ENCODE results near the gene MYO1B.

MYO1B gene

DNA sequence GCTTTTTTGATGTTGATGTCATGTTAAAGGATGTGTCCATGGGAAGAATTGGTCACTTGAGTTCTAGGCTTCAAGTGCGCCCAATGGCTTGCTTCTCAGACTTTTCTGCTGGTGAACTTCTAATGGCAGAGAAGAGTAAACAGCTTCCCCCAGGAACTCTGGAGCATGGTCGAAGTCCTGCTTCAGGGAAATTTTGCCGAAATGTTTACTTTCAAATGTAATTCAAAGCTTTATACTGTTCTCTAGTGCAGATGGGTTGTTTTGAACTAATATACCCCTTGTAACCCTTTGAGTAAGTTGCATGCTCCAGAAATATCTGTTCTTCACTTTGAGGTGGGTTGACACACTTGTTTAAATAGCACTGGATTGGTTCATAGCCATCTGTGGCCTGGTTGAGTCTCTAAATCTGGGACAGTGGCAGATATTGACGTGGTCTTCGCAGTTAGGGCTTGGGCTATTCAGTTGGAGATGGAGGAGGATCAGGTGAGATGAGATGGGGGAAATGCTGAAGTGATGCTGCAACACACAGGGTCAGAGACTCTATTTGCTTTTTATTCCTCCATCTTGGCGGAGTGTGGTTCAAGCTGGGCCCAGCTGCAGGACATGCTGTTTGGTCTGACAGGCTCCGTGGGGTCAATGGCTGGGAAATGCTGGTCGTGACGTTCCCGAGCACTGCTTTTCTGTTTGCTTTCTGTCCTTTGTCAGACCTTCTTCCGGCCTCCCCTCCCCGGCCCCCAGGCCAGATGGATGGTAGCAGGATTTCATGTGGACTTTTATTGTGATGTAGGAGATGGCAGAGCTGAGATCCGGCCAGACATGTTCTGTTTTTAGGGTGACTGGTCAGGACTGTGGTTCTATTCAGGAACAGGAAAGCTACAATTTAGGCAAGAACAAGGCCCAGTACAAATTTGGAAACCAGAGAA is 35.9 kb downstream of the MYO1B start:
- H3K36me3 ChIP-seq (ENCODE audit: control insufficient read depth in 1 of 2, insufficient read depth in 2 of 2, low read length in 2 of 2) = no peaks in the 10 kb centered on the region
- no peak overlapping the region for H3K27ac ChIP-seq (ENCODE audit: low read length)
- no peaks in the 10 kb centered on the region for H3K9me3 ChIP-seq (ENCODE audit: control insufficient read depth in 1 of 2, low read length in 2 of 2)
- no peak overlapping the region for H3K4me3 ChIP-seq (ENCODE audit: low read depth in 1 of 2, low read length in 2 of 2)
- H3K27me3 ChIP-seq (ENCODE audit: low read depth, low read length) = no peaks in the 10 kb centered on the region
- no peaks in the 10 kb centered on the region for H3K4me1 ChIP-seq (ENCODE audit: control insufficient read depth in 1 of 2, insufficient read depth in 2 of 2, low read length in 2 of 2)

DNA sequence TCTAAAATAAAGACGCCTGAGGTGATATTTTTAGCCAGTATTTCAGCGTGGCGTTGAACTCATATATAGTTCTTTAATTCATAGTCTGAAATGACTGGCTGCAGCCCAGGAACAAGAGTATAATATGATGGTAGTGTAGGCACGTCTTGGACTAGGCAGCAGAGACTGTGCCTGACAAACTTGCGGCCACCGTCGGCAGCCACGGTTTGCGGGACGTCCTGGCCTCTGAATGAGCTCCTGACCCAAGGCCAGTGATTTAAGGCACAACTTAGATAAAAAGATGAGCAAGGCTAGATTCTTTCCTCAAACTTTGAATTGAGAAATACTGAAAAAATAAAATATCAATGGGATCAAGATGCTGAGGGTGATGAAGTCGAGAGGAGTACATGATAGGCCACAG is 40.0 kb downstream of the MYO1B start:
- H3K27me3 ChIP-seq (ENCODE audit: low read depth, low read length) = no peaks in the 10 kb centered on the region
- no peak overlapping the region for H3K4me3 ChIP-seq (ENCODE audit: low read depth in 1 of 2, low read length in 2 of 2)
- no peaks in the 10 kb centered on the region for H3K36me3 ChIP-seq (ENCODE audit: control insufficient read depth in 1 of 2, insufficient read depth in 2 of 2, low read length in 2 of 2)
- no peak overlapping the region for H3K27ac ChIP-seq (ENCODE audit: low read length)
- H3K9me3 ChIP-seq (ENCODE audit: control insufficient read depth in 1 of 2, low read length in 2 of 2) = no peaks in the 10 kb centered on the region
- no peaks in the 10 kb centered on the region for H3K4me1 ChIP-seq (ENCODE audit: control insufficient read depth in 1 of 2, insufficient read depth in 2 of 2, low read length in 2 of 2)

- H3K27me3 ChIP-seq (ENCODE audit: low read depth, low read length) = no peaks in the 10 kb centered on the region
- no peaks in the 10 kb centered on the region for H3K36me3 ChIP-seq (ENCODE audit: control insufficient read depth in 1 of 2, insufficient read depth in 2 of 2, low read length in 2 of 2)
- H3K4me3 ChIP-seq (ENCODE audit: low read depth in 1 of 2, low read length in 2 of 2) = no peak overlapping the region
- no peaks in the 10 kb centered on the region for H3K9me3 ChIP-seq (ENCODE audit: control insufficient read depth in 1 of 2, low read length in 2 of 2)
- H3K4me1 ChIP-seq (ENCODE audit: control insufficient read depth in 1 of 2, insufficient read depth in 2 of 2, low read length in 2 of 2) = no peaks in the 10 kb centered on the region
- H3K27ac ChIP-seq (ENCODE audit: low read length) = no peak overlapping the region
Observed at GRCh38 chr2:191287820-191288219, 42.6 kb downstream of the MYO1B start.

- no peak overlapping the region for H3K27ac ChIP-seq (ENCODE audit: low read length)
- H3K4me1 ChIP-seq (ENCODE audit: control insufficient read depth in 1 of 2, insufficient read depth in 2 of 2, low read length in 2 of 2) = no peaks in the 10 kb centered on the region
- no peaks in the 10 kb centered on the region for H3K36me3 ChIP-seq (ENCODE audit: control insufficient read depth in 1 of 2, insufficient read depth in 2 of 2, low read length in 2 of 2)
- no peaks in the 10 kb centered on the region for H3K27me3 ChIP-seq (ENCODE audit: low read depth, low read length)
- no peaks in the 10 kb centered on the region for H3K9me3 ChIP-seq (ENCODE audit: control insufficient read depth in 1 of 2, low read length in 2 of 2)
- no peak overlapping the region for H3K4me3 ChIP-seq (ENCODE audit: low read depth in 1 of 2, low read length in 2 of 2)
Observed at GRCh38 chr2:191289049-191289448, 43.8 kb downstream of the MYO1B start.

DNA sequence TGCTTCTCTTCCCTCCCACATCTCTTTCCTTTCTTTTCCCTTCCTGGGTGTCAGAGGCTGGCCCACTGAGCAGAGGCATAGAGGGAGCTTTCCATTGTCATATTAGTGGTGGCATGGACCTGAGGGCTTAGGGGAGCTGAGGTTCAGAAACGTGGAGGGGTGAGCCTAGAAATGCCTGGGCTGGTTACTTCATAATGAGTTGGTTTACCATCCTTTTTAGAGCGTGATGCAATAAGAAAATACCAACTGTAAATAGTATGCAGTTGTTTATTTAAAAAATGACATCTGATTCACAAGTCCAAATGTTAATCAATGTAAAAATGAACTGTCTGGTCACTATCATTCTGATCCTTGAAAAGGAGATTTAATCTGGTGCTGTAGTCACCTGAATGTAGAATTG is 46.3 kb downstream of the MYO1B start:
- Histone ChIP-seq H3K27me3 (ENCODE audit: low read depth, low read length) (no peaks in the 10 kb centered on the region), H3K9me3 (ENCODE audit: control insufficient read depth in 1 of 2, low read length in 2 of 2) (no peaks in the 10 kb centered on the region), H3K4me3 (ENCODE audit: low read depth in 1 of 2, low read length in 2 of 2) (no peak overlapping the region), H3K27ac (ENCODE audit: low read length) (no peak overlapping the region), H3K36me3 (ENCODE audit: control insufficient read depth in 1 of 2, insufficient read depth in 2 of 2, low read length in 2 of 2) (no peaks in the 10 kb centered on the region), H3K4me1 (ENCODE audit: control insufficient read depth in 1 of 2, insufficient read depth in 2 of 2, low read length in 2 of 2) (peaks cover 0 to 4% of the 10 kb centered on the region in 2 donors)

DNA sequence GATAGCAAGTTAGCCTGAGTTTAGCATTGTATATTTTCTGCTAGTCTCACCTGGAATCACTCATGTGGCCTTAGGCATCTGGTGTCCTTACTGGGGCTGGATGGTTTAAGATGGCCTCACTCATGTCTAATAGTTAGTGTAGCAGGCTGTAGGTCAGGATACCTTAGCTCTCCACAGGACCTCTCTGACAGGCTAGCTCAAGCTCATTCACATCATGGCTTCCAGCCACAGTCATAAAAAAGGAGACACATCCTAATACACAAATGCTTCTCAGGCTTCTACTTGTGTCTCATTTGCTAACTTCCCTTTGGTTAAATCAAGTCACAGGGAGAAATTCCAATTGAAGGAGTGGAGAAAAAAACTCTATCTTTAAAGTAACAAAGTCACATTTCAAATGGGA is 47.7 kb downstream of the MYO1B start:
- H3K27ac ChIP-seq (ENCODE audit: low read length) = no peak overlapping the region
- H3K36me3 ChIP-seq (ENCODE audit: control insufficient read depth in 1 of 2, insufficient read depth in 2 of 2, low read length in 2 of 2) = no peaks in the 10 kb centered on the region
- H3K9me3 ChIP-seq (ENCODE audit: control insufficient read depth in 1 of 2, low read length in 2 of 2) = no peaks in the 10 kb centered on the region
- no peaks in the 10 kb centered on the region for H3K27me3 ChIP-seq (ENCODE audit: low read depth, low read length)
- peaks cover 0 to 4% of the 10 kb centered on the region in 2 donors for H3K4me1 ChIP-seq (ENCODE audit: control insufficient read depth in 1 of 2, insufficient read depth in 2 of 2, low read length in 2 of 2)
- H3K4me3 ChIP-seq (ENCODE audit: low read depth in 1 of 2, low read length in 2 of 2) = no peak overlapping the region

- Histone ChIP-seq H3K4me3 (ENCODE audit: low read depth in 1 of 2, low read length in 2 of 2) (no peak overlapping the region), H3K9me3 (ENCODE audit: control insufficient read depth in 1 of 2, low read length in 2 of 2) (no peaks in the 10 kb centered on the region), H3K36me3 (ENCODE audit: control insufficient read depth in 1 of 2, insufficient read depth in 2 of 2, low read length in 2 of 2) (no peaks in the 10 kb centered on the region), H3K27me3 (ENCODE audit: low read depth, low read length) (no peaks in the 10 kb centered on the region), H3K4me1 (ENCODE audit: control insufficient read depth in 1 of 2, insufficient read depth in 2 of 2, low read length in 2 of 2) (peaks cover 0 to 4% of the 10 kb centered on the region in 2 donors), H3K27ac (ENCODE audit: low read length) (no peak overlapping the region)
Observed at GRCh38 chr2:191295088-191295487, 49.9 kb downstream of the MYO1B start.

GRCh38 chr2:191296083-191297006 is 51.1 kb downstream of the MYO1B start:
- no peak overlapping the region for H3K4me3 ChIP-seq (ENCODE audit: low read depth in 1 of 2, low read length in 2 of 2)
- no peak overlapping the region for H3K27ac ChIP-seq (ENCODE audit: low read length)

DNA sequence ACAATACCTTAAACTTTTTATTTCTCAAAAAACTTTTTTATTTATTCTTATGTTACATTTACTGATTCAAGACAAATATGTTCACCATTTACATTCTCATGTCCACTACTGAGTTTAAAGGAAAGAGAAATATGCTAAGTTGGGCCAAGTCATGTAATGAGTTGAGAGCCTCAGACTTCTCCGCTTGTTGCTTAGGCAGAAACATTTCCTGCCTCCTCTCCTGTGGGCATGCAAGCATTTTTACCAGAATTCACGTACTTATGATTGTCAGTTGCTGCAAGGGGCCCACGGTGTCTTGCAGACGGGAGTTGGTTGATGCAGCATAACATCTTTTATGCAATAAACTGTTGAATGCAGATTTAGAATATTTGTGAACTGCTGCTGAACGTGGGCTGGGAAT is 51.8 kb downstream of the MYO1B start:
- H3K4me3 ChIP-seq (ENCODE audit: low read depth in 1 of 2, low read length in 2 of 2) = no peak overlapping the region
- no peaks in the 10 kb centered on the region for H3K9me3 ChIP-seq (ENCODE audit: control insufficient read depth in 1 of 2, low read length in 2 of 2)
- H3K27ac ChIP-seq (ENCODE audit: low read length) = no peak overlapping the region
- H3K27me3 ChIP-seq (ENCODE audit: low read depth, low read length) = no peaks in the 10 kb centered on the region
- H3K4me1 ChIP-seq (ENCODE audit: control insufficient read depth in 1 of 2, insufficient read depth in 2 of 2, low read length in 2 of 2) = peaks cover 0 to 4% of the 10 kb centered on the region in 2 donors
- H3K36me3 ChIP-seq (ENCODE audit: control insufficient read depth in 1 of 2, insufficient read depth in 2 of 2, low read length in 2 of 2) = no peaks in the 10 kb centered on the region

More at GRCh38 chr2:191296083-191297006, 51.1 kb downstream of the MYO1B start:
- H3K9me3 ChIP-seq (ENCODE audit: control insufficient read depth in 1 of 2, low read length in 2 of 2) = no peaks in the 10 kb centered on the region
- H3K4me1 ChIP-seq (ENCODE audit: control insufficient read depth in 1 of 2, insufficient read depth in 2 of 2, low read length in 2 of 2) = peaks cover 0 to 4% of the 10 kb centered on the region in 2 donors
- no peaks in the 10 kb centered on the region for H3K27me3 ChIP-seq (ENCODE audit: low read depth, low read length)
- H3K36me3 ChIP-seq (ENCODE audit: control insufficient read depth in 1 of 2, insufficient read depth in 2 of 2, low read length in 2 of 2) = no peaks in the 10 kb centered on the region

- H3K27me3 ChIP-seq (ENCODE audit: low read depth, low read length) = no peaks in the 10 kb centered on the region
- H3K9me3 ChIP-seq (ENCODE audit: control insufficient read depth in 1 of 2, low read length in 2 of 2) = no peaks in the 10 kb centered on the region
- H3K36me3 ChIP-seq (ENCODE audit: control insufficient read depth in 1 of 2, insufficient read depth in 2 of 2, low read length in 2 of 2) = no peaks in the 10 kb centered on the region
- H3K4me3 ChIP-seq (ENCODE audit: low read depth in 1 of 2, low read length in 2 of 2) = no peak overlapping the region
- peaks cover 0 to 4% of the 10 kb centered on the region in 2 donors for H3K4me1 ChIP-seq (ENCODE audit: control insufficient read depth in 1 of 2, insufficient read depth in 2 of 2, low read length in 2 of 2)
- no peak overlapping the region for H3K27ac ChIP-seq (ENCODE audit: low read length)
Observed at GRCh38 chr2:191298306-191298705, 53.1 kb downstream of the MYO1B start.

DNA sequence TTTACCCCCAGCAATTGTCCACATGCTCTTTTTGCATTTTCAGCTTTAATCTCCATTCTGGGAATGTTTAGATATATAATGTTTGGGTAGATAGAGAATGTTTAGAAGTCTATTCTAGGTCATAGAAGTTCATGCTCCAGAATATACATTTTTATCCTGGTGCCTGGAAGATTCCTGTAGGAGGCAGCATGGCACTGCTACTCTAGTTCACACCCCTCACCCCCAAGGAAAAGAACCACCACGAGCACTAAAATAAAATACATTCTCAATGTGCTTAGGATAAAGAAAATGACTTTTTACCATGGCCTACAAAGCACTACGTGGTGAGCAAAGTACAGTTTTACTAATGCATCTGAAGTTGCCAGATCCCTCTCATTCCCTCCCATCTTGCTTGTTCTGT is 53.8 kb downstream of the MYO1B start:
- Histone ChIP-seq H3K36me3 (ENCODE audit: control insufficient read depth in 1 of 2, insufficient read depth in 2 of 2, low read length in 2 of 2) (no peaks in the 10 kb centered on the region), H3K27ac (ENCODE audit: low read length) (no peak overlapping the region), H3K27me3 (ENCODE audit: low read depth, low read length) (no peaks in the 10 kb centered on the region), H3K4me1 (ENCODE audit: control insufficient read depth in 1 of 2, insufficient read depth in 2 of 2, low read length in 2 of 2) (peaks cover 0 to 4% of the 10 kb centered on the region in 2 donors), H3K9me3 (ENCODE audit: control insufficient read depth in 1 of 2, low read length in 2 of 2) (no peaks in the 10 kb centered on the region), H3K4me3 (ENCODE audit: low read depth in 1 of 2, low read length in 2 of 2) (no peak overlapping the region)

Measured in muscle layer of duodenum (tissue), 2 donors.